NCI-H146 treated with DMSO at 0.1 percent for 48 hours (cell line): Measurements from ENCODE around the gene IL17F.

ENCODE experiments used
- DNase-seq: peaks from one replicate; lab custom pipeline; 2025; ENCODE audit not compliant: unreplicated experiment; lab: John Stamatoyannopoulos, UW

IL17F gene

GRCh38 chr6:52244400-52244799 is at the start of gene IL17F:
Gene IL17F (minus strand): TSS chr6:52244500. CDS start chr6:52244429, 71 bp downstream.
- DNase-seq = no peak

GRCh38 chr6:52293067-52293466 is 48.8 kb upstream of the IL17F start:
- DNase-seq = no peak

GRCh38 chr6:52288841-52289240 is 44.5 kb upstream of the IL17F start:
- DNase-seq = no peak

GRCh38 chr6:52288216-52288615 is 43.9 kb upstream of the IL17F start:
- no peak for DNase-seq

- DNase-seq = peak; percentile 59
Observed at GRCh38 chr6:52286798-52287432, 42.6 kb upstream of the IL17F start.

GRCh38 chr6:52285177-52286068 is 41.1 kb upstream of the IL17F start:
- DNase-seq = peak; percentile 76

- DNase-seq = peak; percentile 99
Observed at GRCh38 chr6:52284460-52285176, 40.3 kb upstream of the IL17F start, which contains the start of gene MCM3. Gene MCM3 (minus strand): TSS chr6:52284742. CDS start chr6:52284674, 68 bp downstream.

- peak; percentile 63 for DNase-seq
Observed at GRCh38 chr6:52284131-52284459, 39.8 kb upstream of the IL17F start.

GRCh38 chr6:52283111-52283510 is 38.8 kb upstream of the IL17F start:
- DNase-seq = no peak

- no peak for DNase-seq
Observed at GRCh38 chr6:52276130-52276529, 31.8 kb upstream of the IL17F start.

GRCh38 chr6:52271852-52272460 is 27.7 kb upstream of the IL17F start:
- no peak for DNase-seq

- no peak for DNase-seq
Observed at GRCh38 chr6:52263709-52264540, 19.6 kb upstream of the IL17F start.

- no peak for DNase-seq
Observed at GRCh38 chr6:52262620-52263344, 18.5 kb upstream of the IL17F start.

- DNase-seq = no peak
Observed at GRCh38 chr6:52261229-52261628, 16.9 kb upstream of the IL17F start.

GRCh38 chr6:52260634-52261033 is 16.3 kb upstream of the IL17F start:
- no peak for DNase-seq

GRCh38 chr6:52255434-52255833 is 11.1 kb upstream of the IL17F start:
- no peak for DNase-seq

- DNase-seq = no peak
Observed at GRCh38 chr6:52254731-52255378, 10.6 kb upstream of the IL17F start.

- no peak for DNase-seq
Observed at GRCh38 chr6:52253494-52253893, 9.2 kb upstream of the IL17F start.

GRCh38 chr6:52251113-52251512 is 6.8 kb upstream of the IL17F start:
- no peak for DNase-seq
